Stimulated activated naive CD8-positive, alpha-beta T cell treated with anti-CD3 and anti-CD28 coated beads, Interleukin-15, amount 100 ng/mL, for 72 hours (primary cell): Measurements from ENCODE around the gene MAGOHB.
A peak's percentile ranks its signal among the peaks of the same experiment; 100 is the strongest.
"Not testable (repeated sequence)": the region's sequence is repeated elsewhere in the genome, so short reads cannot be mapped to it uniquely, and the experiment has no call there.

Experiments
- ATAC-seq: fragments of 150-1000 bp; cut with Tn5 transposase; 2 replicates; pipeline ENCODE4 v1.10.0; 2021; ENCODE audit warnings: mild to moderate bottlenecking, moderate library complexity
- DNase-seq, 2 donors: peaks; one replicate each; pipeline ENCODE4 v3.0.0; 2021 to 2022
- H3K27ac Mint-ChIP-seq, 2 donors: one replicate each; pipeline ENCODE4 v1.8.0; 2022; ENCODE audit warnings: mild to moderate bottlenecking in 2 of 2, mixed read lengths in 2 of 2, moderate library complexity in 2 of 2
- H3K27me3 Mint-ChIP-seq: one replicate; pipeline ENCODE4 v1.8.0; 2022; ENCODE audit warnings: mixed read lengths
- H3K4me1 Mint-ChIP-seq: one replicate; pipeline ENCODE4 v1.8.0; 2022; ENCODE audit warnings: mild to moderate bottlenecking, mixed read lengths
- H3K4me3 Mint-ChIP-seq, 2 donors: one replicate each; pipeline ENCODE4 v1.8.0; 2022; ENCODE audit warnings: mild to moderate bottlenecking in 2 of 2, mixed read lengths in 2 of 2, moderate library complexity in 1 of 2
- H3K9me3 Mint-ChIP-seq, 2 donors: one replicate each; pipeline ENCODE4 v1.8.0; 2022; ENCODE audit warnings: mixed read lengths in 2 of 2

MAGOHB gene

DNA sequence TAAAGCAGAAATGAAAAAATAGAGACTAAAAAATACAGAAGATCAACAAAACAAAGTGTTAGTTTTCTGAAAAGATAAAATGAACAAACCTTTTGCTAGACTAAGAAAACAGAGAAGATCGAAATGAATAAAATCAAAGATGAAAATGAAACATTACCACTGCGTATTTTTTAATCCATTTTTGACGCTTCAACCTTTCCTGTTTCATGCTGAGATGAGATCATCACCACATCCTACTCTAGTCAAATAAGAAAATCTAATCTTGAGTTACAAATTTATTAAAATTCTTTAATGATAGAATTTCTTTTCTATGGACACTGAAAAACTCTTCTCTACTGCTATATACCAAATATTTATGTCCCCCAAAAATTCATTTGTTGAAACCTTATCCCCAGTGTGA, 30.7 kb downstream of the MAGOHB start:
- no peak for ATAC-seq
- no peak for DNase-seq
- H3K4me1 Mint-ChIP-seq, result no peaks in the 10 kb centered on the region
- H3K4me3 Mint-ChIP-seq, result no peak overlapping the region
- peaks cover 0 to 4% of the 10 kb centered on the region in 2 donors for H3K9me3 Mint-ChIP-seq
- no peak overlapping the region for H3K27ac Mint-ChIP-seq
- H3K27me3 Mint-ChIP-seq, result no peaks in the 10 kb centered on the region

DNA sequence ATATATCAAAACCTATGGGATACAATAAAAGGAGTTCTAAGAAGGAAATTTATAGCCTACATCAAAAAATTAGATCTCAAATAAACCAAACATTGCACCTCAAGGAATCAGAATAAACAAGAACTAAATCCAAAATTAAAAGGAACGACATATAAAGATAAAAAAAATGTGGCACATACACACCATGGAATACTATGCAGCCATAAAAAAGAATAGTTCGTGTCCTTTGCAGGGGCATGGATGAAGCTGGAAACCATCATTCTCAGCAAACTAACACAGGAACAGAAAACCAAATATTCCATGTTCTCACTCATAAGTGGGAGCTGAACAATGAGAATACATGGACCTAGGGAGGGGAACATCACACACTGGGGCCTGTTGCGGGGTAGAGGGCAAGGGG, 31.3 kb downstream of the MAGOHB start:
- H3K4me3 Mint-ChIP-seq, result not testable (repeated sequence)

DNA sequence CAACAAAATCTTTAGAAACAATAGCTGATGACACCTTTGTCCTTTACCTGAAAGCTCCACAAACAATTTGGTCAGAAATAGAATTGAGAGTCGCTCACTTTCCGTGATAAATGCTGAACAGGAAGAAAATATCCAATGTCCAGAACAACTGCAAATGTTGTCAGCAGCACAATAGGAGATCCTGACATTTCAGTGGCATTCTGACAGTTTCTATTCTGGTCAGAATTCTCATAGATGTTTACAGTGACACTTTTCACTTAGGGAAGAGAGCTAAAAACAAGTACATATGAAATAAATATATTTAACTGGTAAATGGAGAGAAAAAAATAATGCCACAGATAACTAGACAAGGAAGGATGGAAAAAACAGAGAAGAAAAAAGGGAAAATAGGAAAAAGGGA, 39.1 kb downstream of the MAGOHB start:
- Mint-ChIP-seq H3K4me3 (no peak overlapping the region), H3K27ac (peak overlapping the region in 1 of 2 donors; percentile 52), H3K4me1 (peaks cover 20% of the 10 kb centered on the region), H3K27me3 (no peaks in the 10 kb centered on the region), H3K9me3 (peaks cover 0 to 5% of the 10 kb centered on the region in 2 donors)
- DNase-seq (no peak), ATAC-seq (no peak)

More for the DNA sequence above, 31.3 kb downstream of the MAGOHB start:
- H3K4me1 Mint-ChIP-seq, DNase-seq, H3K27me3 Mint-ChIP-seq, H3K27ac Mint-ChIP-seq, H3K9me3 Mint-ChIP-seq, ATAC-seq: not testable (repeated sequence)

DNA sequence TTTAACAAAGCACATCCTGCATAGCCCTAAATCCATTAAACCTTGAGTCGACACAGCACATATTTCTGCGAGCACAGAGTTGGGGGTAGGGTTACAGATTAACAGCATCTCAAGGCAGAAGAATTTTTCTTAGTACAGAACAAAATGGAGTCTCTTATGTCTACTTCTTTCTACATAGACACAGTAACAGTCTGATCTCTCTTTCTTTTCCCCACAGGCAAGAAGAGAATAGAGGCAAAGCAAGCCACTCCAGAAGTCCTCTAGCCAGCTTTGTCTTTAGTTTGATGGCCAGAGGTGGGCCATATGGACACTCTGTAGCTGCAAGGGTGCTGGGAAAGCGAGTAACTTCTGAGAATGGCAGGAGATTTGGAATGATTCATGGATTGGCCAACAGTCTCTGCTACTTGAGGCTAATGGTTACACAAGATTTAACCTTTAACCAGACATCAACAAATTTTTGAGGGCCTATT, 41.4 kb downstream of the MAGOHB start:
- peaks cover 34% of the 10 kb centered on the region for H3K4me1 Mint-ChIP-seq
- H3K27ac Mint-ChIP-seq, result peak overlapping the region in 1 of 2 donors; percentile 55
- not testable (repeated sequence) for ATAC-seq, DNase-seq, H3K9me3 Mint-ChIP-seq, H3K27me3 Mint-ChIP-seq, H3K4me3 Mint-ChIP-seq

DNA sequence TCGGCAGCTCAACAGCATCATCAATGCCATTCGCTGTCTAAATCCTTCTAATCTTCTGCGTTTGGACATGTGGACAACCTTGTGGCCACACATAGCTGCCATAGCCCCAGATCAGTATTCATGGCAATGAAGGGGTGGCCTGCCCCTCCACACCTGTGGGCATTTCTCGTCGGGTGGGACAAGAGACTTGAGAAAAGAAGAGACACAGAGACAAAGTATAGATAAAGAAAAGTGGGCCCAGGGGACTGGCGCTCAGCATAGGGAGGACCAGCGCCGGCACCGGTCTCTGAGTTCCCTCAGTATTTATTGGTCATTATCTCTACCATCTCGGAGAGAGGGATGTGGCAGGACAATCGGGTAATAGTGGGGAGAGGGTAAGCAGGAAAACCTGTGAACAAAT, 42.3 kb downstream of the MAGOHB start:
- H3K27me3 Mint-ChIP-seq, result no peaks in the 10 kb centered on the region
- H3K9me3 Mint-ChIP-seq, result peaks cover 0 to 5% of the 10 kb centered on the region in 2 donors
- no peak for ATAC-seq
- peak overlapping the region in 1 of 2 donors; percentile 38 for H3K27ac Mint-ChIP-seq
- H3K4me3 Mint-ChIP-seq, result no peak overlapping the region
- no peak for DNase-seq
- peaks cover 40% of the 10 kb centered on the region for H3K4me1 Mint-ChIP-seq

DNA sequence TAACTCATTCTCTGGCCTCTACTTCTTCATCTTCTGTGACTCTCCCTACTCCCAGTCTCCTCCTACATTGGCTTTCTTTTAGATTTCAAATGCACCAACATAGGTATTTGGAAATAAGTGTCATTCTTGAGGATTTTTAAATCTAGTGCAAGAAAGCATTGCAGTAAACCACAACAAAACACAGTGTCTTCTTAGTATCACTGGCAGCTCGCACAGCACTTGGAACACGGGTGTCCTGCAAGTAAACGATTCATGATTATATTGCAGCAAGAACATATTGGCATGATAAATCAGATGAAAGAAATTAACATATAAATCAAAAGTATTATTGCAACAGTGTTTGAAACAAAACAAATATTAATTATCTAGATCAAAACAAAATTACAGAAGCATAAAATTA, 45.6 kb downstream of the MAGOHB start:
- peaks cover 3 to 5% of the 10 kb centered on the region in 2 donors for H3K9me3 Mint-ChIP-seq
- H3K4me1 Mint-ChIP-seq, result peaks cover 63% of the 10 kb centered on the region
- H3K27me3 Mint-ChIP-seq, result no peaks in the 10 kb centered on the region
- no peak for DNase-seq
- peak overlapping the region in 1 of 2 donors; percentile 2 for H3K27ac Mint-ChIP-seq
- ATAC-seq, result no peak
- peak overlapping the region; percentile 27 to 63 for H3K4me3 Mint-ChIP-seq

DNA sequence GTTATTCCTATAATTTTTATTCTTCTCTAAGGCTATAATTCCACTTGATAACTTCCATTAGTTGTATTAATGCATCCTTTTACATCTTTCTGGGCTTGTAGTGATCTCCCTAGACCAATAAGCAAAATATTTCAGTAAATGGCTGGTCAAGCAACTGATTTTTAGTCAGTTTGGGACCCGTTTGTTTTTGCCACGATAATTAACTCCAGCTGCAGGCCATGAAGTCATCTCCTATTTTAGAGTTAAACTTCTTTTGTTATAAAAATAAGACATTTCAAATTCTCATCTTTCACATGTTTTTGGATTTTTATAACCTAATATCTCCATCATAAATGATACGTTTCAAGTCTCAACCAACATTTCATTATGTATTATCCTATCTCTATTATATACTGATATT, 49.4 kb downstream of the MAGOHB start:
- peak overlapping the region in 1 of 2 donors; percentile 34 for H3K4me3 Mint-ChIP-seq
- H3K27ac Mint-ChIP-seq, result peak overlapping the region in 1 of 2 donors; percentile 67
- H3K27me3 Mint-ChIP-seq, result no peaks in the 10 kb centered on the region
- ATAC-seq (no peak), DNase-seq (no peak)
- H3K4me1 Mint-ChIP-seq, result peaks cover 74% of the 10 kb centered on the region
- peaks cover 0 to 4% of the 10 kb centered on the region in 2 donors for H3K9me3 Mint-ChIP-seq

DNA sequence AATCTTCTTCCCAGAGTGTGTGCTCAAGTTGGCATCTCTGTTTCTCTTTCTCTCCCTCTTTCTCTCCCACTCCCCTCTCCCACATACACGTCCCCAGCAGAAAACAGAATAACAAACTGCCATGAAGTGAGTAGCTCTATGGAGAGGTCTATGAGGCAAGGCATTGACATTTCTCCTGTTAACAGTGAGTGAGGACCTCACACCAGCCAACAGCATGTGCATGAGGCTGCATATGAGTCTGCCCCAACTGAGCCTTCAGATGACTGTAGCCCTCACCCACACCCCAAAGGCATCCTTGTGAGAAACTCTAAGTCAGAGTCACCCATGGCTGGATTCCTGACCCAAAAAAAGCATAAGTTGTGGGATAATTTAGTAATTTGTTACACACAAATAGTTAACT, 50.4 kb downstream of the MAGOHB start:
- no peak for DNase-seq
- no peaks in the 10 kb centered on the region for H3K27me3 Mint-ChIP-seq
- peaks cover 77% of the 10 kb centered on the region for H3K4me1 Mint-ChIP-seq
- H3K4me3 Mint-ChIP-seq, result peak overlapping the region; percentile 11 to 42
- no peak for ATAC-seq
- peak overlapping the region; percentile 0 to 69 for H3K27ac Mint-ChIP-seq
- peaks cover 0 to 4% of the 10 kb centered on the region in 2 donors for H3K9me3 Mint-ChIP-seq

DNA sequence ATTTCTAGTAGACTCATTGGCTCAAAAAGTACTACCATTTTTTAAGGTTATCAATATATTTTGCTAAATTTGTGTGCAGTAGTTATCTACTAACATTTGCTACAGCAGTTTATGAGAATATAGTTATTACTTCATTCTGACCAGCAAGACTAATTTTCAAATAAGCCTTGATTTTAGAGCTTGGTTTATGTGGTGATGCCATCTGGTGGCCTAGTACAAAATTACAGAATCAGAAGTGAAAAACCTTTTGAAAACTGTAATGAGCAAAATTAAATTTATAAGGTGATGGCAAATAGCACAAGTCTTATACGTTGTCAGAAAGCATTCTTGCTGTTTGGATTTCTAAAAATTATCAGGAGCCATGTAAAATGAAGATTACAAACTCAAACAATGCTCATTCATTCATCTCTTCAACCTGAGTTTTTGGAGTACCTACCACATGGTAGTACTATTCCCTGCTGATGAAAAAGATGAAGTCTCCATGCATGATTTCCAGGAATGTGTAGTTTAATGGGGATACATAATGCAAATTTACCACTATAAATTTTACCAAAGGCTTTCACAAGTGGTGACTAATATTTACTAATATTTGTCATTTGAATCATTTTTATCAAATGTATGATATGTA, 51.0 kb downstream of the MAGOHB start:
- peaks cover 77% of the 10 kb centered on the region for H3K4me1 Mint-ChIP-seq
- H3K27me3 Mint-ChIP-seq, result no peaks in the 10 kb centered on the region
- ATAC-seq, result no peak
- H3K9me3 Mint-ChIP-seq, result peaks cover 0 to 4% of the 10 kb centered on the region in 2 donors
- DNase-seq, result no peak
- H3K4me3 Mint-ChIP-seq, result peak overlapping the region; percentile 35 to 62
- peak overlapping the region in 1 of 2 donors; percentile 69 for H3K27ac Mint-ChIP-seq

DNA sequence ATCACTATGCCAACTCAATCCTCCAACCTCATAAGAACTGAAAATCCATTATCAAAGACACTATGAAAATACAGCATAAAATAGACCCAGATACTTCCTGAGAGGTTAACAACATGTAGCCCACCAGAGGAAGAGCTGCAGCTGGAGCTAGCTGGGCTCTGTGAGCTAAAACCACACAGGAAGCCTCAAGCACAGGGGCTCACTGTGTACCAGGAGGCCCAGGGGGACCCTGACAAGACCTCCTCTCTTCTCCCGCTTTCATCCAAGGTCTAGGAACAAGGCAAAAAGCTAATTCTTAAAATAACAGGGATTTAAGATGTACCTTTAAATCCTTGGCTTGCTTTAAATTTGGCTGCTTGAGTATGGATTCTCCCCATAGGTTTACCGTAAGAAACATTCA, 54.2 kb downstream of the MAGOHB start:
- ATAC-seq (peak; percentile 44), DNase-seq (peak; percentile 48 to 50)
- Mint-ChIP-seq H3K4me3 (peak overlapping the region; percentile 84 to 93), H3K9me3 (peaks cover 0 to 4% of the 10 kb centered on the region in 2 donors), H3K27ac (peak overlapping the region; percentile 93 to 94), H3K27me3 (no peaks in the 10 kb centered on the region), H3K4me1 (peaks cover 56% of the 10 kb centered on the region)

DNA sequence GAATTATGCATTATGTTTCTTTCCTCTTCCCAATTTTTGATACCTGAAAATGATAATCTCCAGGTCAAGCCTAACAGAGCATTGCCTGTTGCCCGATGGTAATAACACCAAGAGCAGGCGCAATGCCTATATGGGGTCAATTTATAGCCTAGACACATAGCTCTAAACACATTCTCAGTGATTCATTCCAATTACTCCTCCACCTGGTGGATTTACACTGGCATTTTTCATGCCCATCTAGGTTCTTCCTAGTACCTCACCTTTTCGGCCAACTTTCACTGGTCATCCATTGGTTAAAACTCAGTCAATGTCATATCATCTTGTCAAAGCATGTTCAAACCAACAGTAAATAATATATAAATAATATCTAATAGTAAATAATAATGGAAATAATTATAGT, 54.6 kb downstream of the MAGOHB start:
- ATAC-seq (no peak), DNase-seq (no peak)
- H3K4me3 Mint-ChIP-seq, result peak overlapping the region; percentile 74 to 93
- peak overlapping the region in 1 of 2 donors; percentile 95 for H3K27ac Mint-ChIP-seq
- H3K9me3 Mint-ChIP-seq, result peaks cover 0 to 4% of the 10 kb centered on the region in 2 donors
- no peaks in the 10 kb centered on the region for H3K27me3 Mint-ChIP-seq
- H3K4me1 Mint-ChIP-seq, result peaks cover 53% of the 10 kb centered on the region

DNA sequence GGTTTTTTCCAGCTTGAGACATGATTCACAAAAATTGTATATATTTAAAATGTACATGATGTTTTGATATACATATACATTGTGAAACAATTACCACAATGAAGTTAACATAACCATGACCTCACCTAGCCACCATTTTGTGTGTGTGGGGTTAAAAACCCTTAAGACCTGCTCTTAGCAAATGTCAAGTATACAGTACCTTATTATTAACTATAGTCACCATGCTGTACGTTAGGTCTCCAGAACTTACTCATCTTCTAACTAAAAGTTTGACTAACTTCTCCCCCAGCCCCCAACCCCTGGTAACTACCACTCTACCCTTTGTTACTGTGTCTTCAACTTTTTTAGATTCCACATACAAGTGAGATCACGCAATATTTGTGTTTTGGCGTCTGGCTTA, 55.1 kb downstream of the MAGOHB start:
- Mint-ChIP-seq H3K27ac (peak overlapping the region; percentile 95), H3K27me3 (no peaks in the 10 kb centered on the region), H3K9me3 (peaks cover 0 to 4% of the 10 kb centered on the region in 2 donors), H3K4me3 (peak overlapping the region; percentile 54 to 93), H3K4me1 (peaks cover 57% of the 10 kb centered on the region)
- DNase-seq (peak in 1 of 2 donors; percentile 49), ATAC-seq (peak; percentile 53)

DNA sequence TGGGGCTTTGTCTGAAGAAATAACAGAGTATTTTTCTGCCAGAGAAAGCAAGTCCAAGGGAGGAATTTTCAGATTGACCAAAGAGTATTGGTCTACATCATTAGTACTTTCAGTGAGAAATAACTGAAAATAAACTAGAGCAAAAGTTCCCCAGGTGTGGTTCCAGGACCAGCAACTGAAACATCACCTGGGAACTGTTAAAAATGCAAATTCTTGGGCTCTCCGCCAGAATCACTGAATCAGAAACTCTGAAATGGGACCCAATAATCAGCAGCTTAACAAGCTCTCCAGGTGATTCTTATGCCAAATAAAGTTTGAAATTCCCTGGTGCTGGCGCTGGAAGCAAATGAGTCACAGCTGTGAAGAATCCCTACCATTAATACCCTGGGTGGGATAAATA, 55.6 kb downstream of the MAGOHB start:
- peak in 1 of 2 donors; percentile 37 for DNase-seq
- peak overlapping the region; percentile 95 for H3K27ac Mint-ChIP-seq
- H3K4me1 Mint-ChIP-seq, result peaks cover 57% of the 10 kb centered on the region
- H3K9me3 Mint-ChIP-seq, result peaks cover 2 to 3% of the 10 kb centered on the region in 2 donors
- peak overlapping the region; percentile 82 to 93 for H3K4me3 Mint-ChIP-seq
- no peaks in the 10 kb centered on the region for H3K27me3 Mint-ChIP-seq
- ATAC-seq, result no peak

DNA sequence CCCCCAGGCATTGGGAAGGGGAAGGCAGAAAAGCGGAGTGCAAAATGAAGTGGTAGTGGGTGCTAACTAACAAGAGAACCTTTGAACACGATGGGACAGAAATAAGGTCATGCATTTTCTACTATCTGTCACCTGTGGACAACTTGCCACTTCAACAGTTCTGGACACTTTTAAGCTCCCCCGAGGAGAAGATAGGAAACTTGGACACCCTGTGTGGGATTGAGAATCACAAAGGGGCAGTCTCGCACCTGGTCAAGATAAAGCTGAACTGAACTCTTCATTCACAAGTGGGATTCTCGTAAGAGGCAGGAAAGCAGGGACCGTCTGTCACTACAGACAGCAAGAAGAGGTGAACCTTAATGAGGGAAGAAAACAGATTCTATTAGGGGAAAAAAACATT, 56.1 kb downstream of the MAGOHB start:
- Mint-ChIP-seq H3K9me3 (peaks cover 5 to 6% of the 10 kb centered on the region in 2 donors), H3K27me3 (no peaks in the 10 kb centered on the region), H3K27ac (peak overlapping the region; percentile 95), H3K4me1 (peaks cover 57% of the 10 kb centered on the region), H3K4me3 (peak overlapping the region; percentile 82 to 93)
- no peak for ATAC-seq
- DNase-seq, result peak in 1 of 2 donors; percentile 23

DNA sequence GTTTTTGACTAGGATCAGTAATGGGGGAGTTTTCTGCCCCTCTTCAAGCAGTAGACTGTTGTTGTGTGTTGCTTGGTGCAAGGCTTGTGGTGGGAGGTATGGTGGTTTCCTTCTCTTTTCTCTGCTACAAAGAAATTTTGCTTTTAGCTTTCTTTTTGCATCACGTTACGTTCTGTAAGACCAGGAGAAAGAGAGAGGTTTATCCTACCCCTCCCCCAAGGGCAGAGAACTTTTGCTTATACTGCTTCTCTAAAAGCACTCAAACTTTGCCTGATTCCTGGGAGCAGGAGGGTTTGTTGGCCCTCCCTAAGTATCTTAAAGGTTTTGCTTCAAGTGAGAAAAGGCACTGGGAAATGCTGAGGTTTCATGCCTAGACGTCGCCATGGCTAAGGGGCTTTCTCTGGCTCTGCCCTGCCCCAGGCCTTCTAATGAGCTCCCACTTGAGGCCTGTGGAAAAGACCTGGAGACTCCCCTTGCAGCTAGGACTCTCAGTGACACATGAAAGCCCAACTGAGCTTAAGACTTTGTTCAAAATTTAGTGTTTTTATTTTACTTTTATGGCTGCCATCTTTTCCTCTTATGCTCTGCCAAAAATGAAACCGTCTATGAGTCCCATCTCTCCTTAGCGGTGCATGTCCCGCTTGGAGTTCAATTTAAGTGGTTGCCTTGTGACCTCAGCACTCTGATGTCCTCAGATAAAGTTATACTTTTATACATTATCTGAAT, 58.5 kb downstream of the MAGOHB start:
- Mint-ChIP-seq H3K9me3 (peaks cover 10 to 11% of the 10 kb centered on the region in 2 donors), H3K27ac (peak overlapping the region; percentile 95 to 100), H3K4me3 (peak overlapping the region; percentile 89 to 92), H3K4me1 (peaks cover 51% of the 10 kb centered on the region), H3K27me3 (no peaks in the 10 kb centered on the region)
- DNase-seq (peak; percentile 51 to 67), ATAC-seq (peak; percentile 56)

DNA sequence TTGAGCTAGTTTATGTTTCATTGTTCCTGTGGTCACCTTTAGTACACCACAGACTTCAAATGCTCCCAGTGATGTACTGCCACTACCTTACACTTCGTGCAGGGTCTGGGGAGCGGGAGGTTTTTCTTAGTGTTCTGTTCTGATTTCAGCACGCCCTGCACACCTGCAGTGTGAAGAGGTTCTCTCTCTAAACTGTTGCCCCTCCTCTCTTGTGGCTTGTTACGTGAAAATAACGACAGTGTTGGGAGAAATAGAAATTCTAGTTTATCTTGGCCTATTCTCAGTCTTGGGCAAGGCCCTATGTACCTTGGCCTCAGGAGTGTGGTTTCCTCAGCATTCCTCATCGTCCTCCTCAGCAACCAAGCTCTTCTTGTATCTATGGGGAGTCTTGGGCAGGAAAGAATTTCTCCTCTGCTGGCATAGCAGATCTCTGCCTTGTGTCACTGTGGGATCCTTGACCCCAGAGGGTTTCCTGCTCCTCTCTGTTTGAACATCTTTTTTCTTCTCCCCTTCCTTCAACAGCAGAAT, 59.1 kb downstream of the MAGOHB start:
- peak overlapping the region; percentile 95 to 100 for H3K27ac Mint-ChIP-seq
- peaks cover 16 to 17% of the 10 kb centered on the region in 2 donors for H3K9me3 Mint-ChIP-seq
- DNase-seq (peak; percentile 62 to 69), ATAC-seq (peak; percentile 73)
- H3K27me3 Mint-ChIP-seq, result no peaks in the 10 kb centered on the region
- peaks cover 54% of the 10 kb centered on the region for H3K4me1 Mint-ChIP-seq
- H3K4me3 Mint-ChIP-seq, result peak overlapping the region; percentile 89 to 92
